Measurements from ENCODE around the gene PANK3.

Gene PANK3

DNA sequence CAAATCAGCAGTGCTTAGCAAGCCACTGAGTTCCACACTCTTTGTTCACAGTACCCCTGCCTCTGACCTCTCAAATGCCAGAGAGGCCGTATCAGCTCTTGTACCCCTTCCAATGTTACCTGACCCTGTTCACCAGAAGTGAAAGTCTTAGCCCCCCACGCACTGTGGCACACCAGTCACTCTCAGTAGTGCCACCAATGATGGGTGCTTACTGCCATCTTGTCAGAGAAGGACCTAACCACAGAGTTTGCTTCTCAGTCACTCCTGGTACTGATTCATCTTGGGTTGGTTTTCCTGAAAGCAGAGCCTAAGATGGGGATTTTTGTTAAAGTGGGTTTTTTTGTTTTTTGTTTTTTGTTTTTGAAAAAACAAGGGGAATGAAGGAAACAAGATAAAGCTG, 28.8 kb upstream of the PANK3 start:
- in situ Hi-C loops (cut with MboI; ENCODE audit: low sequenced_read_pairs, unreplicated experiment) = no loop called here
- no peak for DNase-seq (ENCODE audit: low spot score)
- TF ChIP-seq, protein P1, sequence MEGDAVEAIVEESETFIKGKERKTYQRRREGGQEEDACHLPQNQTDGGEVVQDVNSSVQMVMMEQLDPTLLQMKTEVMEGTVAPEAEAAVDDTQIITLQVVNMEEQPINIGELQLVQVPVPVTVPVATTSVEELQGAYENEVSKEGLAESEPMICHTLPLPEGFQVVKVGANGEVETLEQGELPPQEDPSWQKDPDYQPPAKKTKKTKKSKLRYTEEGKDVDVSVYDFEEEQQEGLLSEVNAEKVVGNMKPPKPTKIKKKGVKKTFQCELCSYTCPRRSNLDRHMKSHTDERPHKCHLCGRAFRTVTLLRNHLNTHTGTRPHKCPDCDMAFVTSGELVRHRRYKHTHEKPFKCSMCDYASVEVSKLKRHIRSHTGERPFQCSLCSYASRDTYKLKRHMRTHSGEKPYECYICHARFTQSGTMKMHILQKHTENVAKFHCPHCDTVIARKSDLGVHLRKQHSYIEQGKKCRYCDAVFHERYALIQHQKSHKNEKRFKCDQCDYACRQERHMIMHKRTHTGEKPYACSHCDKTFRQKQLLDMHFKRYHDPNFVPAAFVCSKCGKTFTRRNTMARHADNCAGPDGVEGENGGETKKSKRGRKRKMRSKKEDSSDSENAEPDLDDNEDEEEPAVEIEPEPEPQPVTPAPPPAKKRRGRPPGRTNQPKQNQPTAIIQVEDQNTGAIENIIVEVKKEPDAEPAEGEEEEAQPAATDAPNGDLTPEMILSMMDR (IDR thresholded peaks at IDR 0.05; ENCODE audit: borderline replicate concordance, control extremely low read depth, extremely low read depth, insufficient read depth, missing control alignments) = no peak

DNA sequence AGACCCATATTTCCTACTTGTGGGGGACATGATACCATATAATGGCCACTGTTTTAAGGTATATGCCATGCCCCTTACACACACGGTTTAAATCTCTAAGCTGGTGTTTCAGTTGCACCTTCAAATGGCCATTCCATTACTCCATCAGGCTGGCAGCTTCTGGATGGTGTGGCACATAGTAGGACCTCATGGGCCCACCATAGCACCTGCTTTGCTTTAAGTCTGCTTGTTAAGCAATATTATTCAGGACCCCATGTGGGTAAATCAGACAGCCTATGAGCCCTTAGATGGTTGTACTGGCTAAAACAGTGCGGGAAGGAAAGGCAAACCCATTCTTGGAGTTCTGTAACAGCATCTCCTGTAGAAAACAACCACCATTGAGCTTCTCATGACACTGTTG, 27.4 kb upstream of the PANK3 start:
- DNase-seq (ENCODE audit: low spot score) = no peak
- TF ChIP-seq, protein P1 (IDR thresholded peaks at IDR 0.05; ENCODE audit: borderline replicate concordance, control extremely low read depth, extremely low read depth, insufficient read depth, missing control alignments) = no peak
- in situ Hi-C loops (cut with MboI; ENCODE audit: low sequenced_read_pairs, unreplicated experiment) = no loop called here

DNA sequence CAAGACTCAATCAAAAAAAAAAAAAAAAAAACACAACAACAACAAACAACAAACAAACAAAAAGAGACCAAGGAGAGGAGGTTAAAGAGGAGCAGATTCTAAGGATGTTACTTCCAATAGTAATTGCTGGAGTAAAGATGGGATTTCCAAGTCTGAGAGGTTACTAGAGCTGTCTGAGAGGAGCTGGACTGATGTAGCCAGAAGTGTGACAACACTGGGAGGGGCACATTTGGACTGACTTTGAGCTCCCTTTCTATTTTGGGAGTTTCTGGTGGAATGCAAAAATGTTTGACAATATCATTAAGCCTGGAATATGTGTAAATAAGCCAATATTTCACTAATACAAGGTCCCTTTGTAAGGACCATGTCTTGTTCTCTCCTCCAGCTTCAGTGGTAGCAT, 25.3 kb upstream of the PANK3 start:
- TF ChIP-seq, protein P1 (IDR thresholded peaks at IDR 0.05; ENCODE audit: borderline replicate concordance, control extremely low read depth, extremely low read depth, insufficient read depth, missing control alignments) = no peak

DNA sequence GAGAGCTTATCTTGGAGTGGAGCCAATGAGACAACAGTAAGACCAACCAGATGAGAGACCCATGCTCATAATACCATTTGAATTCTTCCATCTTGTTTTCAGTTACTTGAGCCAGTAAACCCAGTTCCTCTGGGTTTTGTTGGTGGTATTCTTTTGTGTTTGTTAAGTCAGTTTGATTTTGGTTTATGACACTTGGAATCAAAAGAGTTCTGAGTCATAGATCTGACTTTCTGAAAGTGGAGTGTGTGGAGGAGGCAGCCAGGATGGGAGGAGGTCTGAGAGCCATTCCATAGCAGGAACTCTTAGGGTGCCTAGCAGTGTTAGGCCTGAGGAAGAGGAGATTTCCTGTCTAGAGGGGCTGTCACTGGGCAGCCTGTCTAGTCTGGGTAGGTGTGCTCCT, 24.6 kb upstream of the PANK3 start:
- in situ Hi-C loops (cut with MboI; ENCODE audit: low sequenced_read_pairs, unreplicated experiment) = no loop called here
- DNase-seq (ENCODE audit: low spot score) = no peak

More for the DNA sequence above, 25.3 kb upstream of the PANK3 start:
- in situ Hi-C loops (cut with MboI; ENCODE audit: low sequenced_read_pairs, unreplicated experiment) = no loop called here
- no peak for DNase-seq (ENCODE audit: low spot score)

DNA sequence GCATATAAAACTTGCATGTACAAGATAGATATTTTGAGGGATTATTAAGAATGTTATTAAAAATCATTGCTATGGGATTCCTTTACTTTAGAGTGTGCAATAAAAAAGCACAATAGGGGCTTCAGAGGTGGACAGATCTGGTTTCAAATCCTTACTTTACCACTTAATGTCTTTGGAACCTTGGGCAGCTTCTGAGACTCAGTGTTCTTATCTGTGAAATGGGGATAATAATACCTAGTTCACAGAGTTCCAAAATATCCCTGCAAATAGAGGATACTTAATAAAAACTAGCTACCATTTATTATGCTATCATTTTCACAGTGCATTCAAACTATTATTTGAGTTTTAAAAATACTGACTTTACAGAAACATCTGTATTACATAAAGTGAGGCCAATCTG, 23.3 kb upstream of the PANK3 start:
- TF ChIP-seq, protein P1 (IDR thresholded peaks at IDR 0.05; ENCODE audit: borderline replicate concordance, control extremely low read depth, extremely low read depth, insufficient read depth, missing control alignments) = no peak
- in situ Hi-C loops (cut with MboI; ENCODE audit: low sequenced_read_pairs, unreplicated experiment) = no loop called here
- DNase-seq (ENCODE audit: low spot score) = no peak

More for the DNA sequence above, 24.6 kb upstream of the PANK3 start:
- TF ChIP-seq, protein P1 (IDR thresholded peaks at IDR 0.05; ENCODE audit: borderline replicate concordance, control extremely low read depth, extremely low read depth, insufficient read depth, missing control alignments) = no peak

DNA sequence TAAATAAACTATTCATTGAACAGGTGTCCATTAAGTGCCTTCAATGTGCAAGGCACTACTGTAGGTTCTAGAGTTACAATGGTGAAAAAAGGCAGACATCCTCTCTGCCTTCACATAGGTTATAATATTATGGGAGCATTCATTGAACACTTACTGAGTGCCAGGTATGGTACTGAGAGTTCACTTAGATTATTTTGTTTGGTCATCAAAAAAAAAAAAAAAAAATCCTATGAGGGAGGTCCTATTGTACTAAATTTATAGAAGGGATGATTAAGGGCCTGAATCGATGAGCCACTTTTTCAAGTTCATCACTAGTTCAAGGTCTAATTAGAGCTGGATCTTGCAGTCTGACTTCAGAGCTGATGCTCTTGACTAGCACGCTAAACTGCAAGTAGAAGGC, 22.8 kb upstream of the PANK3 start:
- in situ Hi-C loops (cut with MboI; ENCODE audit: low sequenced_read_pairs, unreplicated experiment) = no loop called here
- DNase-seq (ENCODE audit: low spot score) = no peak
- TF ChIP-seq, protein P1 (IDR thresholded peaks at IDR 0.05; ENCODE audit: borderline replicate concordance, control extremely low read depth, extremely low read depth, insufficient read depth, missing control alignments) = no peak

DNA sequence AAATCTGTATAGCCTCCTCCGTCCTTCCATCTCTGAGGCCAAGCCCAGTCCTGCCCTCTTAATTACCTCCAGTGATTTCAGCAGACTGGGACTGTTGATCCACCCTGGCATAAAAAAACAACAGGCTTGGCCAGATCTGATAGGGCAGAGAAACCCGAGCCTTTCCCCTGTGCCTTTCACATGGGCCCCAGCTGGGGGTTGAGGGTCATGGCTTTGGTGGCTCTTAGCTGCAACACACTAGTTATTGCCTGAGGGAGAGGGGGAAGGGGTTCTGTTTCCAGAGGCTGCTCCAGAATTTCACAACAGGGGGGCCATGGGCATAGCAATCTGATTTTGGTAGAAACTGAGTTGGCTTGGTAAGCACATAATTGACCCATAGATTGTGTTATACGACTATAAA, 21.2 kb upstream of the PANK3 start:
- no peak for DNase-seq (ENCODE audit: low spot score)

More for the DNA sequence above, 21.2 kb upstream of the PANK3 start:
- TF ChIP-seq, protein P1 (IDR thresholded peaks at IDR 0.05; ENCODE audit: borderline replicate concordance, control extremely low read depth, extremely low read depth, insufficient read depth, missing control alignments) = no peak
- in situ Hi-C loops (cut with MboI; ENCODE audit: low sequenced_read_pairs, unreplicated experiment) = no loop called here

Data from GM13976 (cell line).